ENCODE results near the gene FABP7. TPM values are rescaled to one million over a fixed set of nuclear protein-coding genes. Genes with fewer than 3 reads are reported as not detected.
A peak's percentile ranks its signal among the peaks of the same experiment; 100 is the strongest.

The FABP7 gene
- total RNA-seq, 2 experiments from 2014 or later = not detected

GRCh38 chr6:122788663-122789181, 9.2 kb downstream of the FABP7 start:
- H3K36me3 Mint-ChIP-seq (ENCODE audit: low read depth) = no peaks in the 10 kb centered on the region
- H3K27ac Mint-ChIP-seq = no peak overlapping the region
- no peaks in the 10 kb centered on the region for H3K9me3 Mint-ChIP-seq (ENCODE audit: insufficient read depth)
- DNase-seq (no peak), ATAC-seq (no peak)
- ChIA-PET CTCF (interaction anchor here (0.7 to 1.8 kb wide), 8 partner anchors 10 to 62 kb away, joined by 3 to 13 read pairs (median 4); no protein-coding TSS in a partner anchor), POLR2A (no interaction called here)
- peaks cover 10% of the 10 kb centered on the region for H3K4me1 Mint-ChIP-seq (ENCODE audit: low read depth)
- peaks cover 49% of the 10 kb centered on the region for H3K27me3 Mint-ChIP-seq (ENCODE audit: low read depth)
- H3K4me3 Mint-ChIP-seq = peak overlapping the region; percentile 83

- Mint-ChIP-seq H3K9me3 (ENCODE audit: insufficient read depth) (no peaks in the 10 kb centered on the region), H3K27ac (no peak within 1 kb of the TSS), H3K36me3 (ENCODE audit: low read depth) (no peaks in the 10 kb centered on the region), H3K4me3 (peak within 1 kb of the TSS; percentile 83), H3K27me3 (ENCODE audit: low read depth) (peaks cover 49% of the 10 kb centered on the region), H3K4me1 (ENCODE audit: low read depth) (peaks cover 10% of the 10 kb centered on the region)
- ATAC-seq (peak; percentile 79), DNase-seq (peak; percentile 27)
- ChIA-PET POLR2A (no interaction called here), CTCF (interaction anchor here (0.7 to 1.8 kb wide), 10 partner anchors 9 to 62 kb away, joined by 3 to 13 read pairs (median 4); no protein-coding TSS in a partner anchor)
These were observed 9.9 kb downstream of the FABP7 start, which contains the start of gene SMPDL3A for GRCh38 chr6:122789182-122790027. TSS of gene SMPDL3A (plus strand) at chr6:122789258. CDS start at chr6:122789347, 89 bp downstream.

GRCh38 chr6:122790028-122790422, 10.5 kb downstream of the FABP7 start:
- peaks cover 49% of the 10 kb centered on the region for H3K27me3 Mint-ChIP-seq (ENCODE audit: low read depth)
- no peak overlapping the region for H3K27ac Mint-ChIP-seq
- ChIA-PET CTCF (interaction anchor here (0.7 to 1.8 kb wide), 5 partner anchors 8 to 36 kb away, joined by 3 to 13 read pairs (median 4); no protein-coding TSS in a partner anchor), POLR2A (no interaction called here)
- H3K36me3 Mint-ChIP-seq (ENCODE audit: low read depth) = no peaks in the 10 kb centered on the region
- ATAC-seq (no peak), DNase-seq (no peak)
- peak overlapping the region; percentile 83 for H3K4me3 Mint-ChIP-seq
- H3K9me3 Mint-ChIP-seq (ENCODE audit: insufficient read depth) = no peaks in the 10 kb centered on the region
- H3K4me1 Mint-ChIP-seq (ENCODE audit: low read depth) = peaks cover 10% of the 10 kb centered on the region

- H3K9me3 Mint-ChIP-seq (ENCODE audit: insufficient read depth) = no peaks in the 10 kb centered on the region
- DNase-seq (no peak), ATAC-seq (no peak)
- POLR2A ChIA-PET = no interaction called here
- CTCF ChIA-PET = interaction anchor here (1.2 kb wide), 1 partner anchor 11 kb away, joined by 3 read pairs; no protein-coding TSS in a partner anchor
- H3K27me3 Mint-ChIP-seq (ENCODE audit: low read depth) = peaks cover 49% of the 10 kb centered on the region
- no peaks in the 10 kb centered on the region for H3K36me3 Mint-ChIP-seq (ENCODE audit: low read depth)
- peaks cover 10% of the 10 kb centered on the region for H3K4me1 Mint-ChIP-seq (ENCODE audit: low read depth)
- H3K4me3 Mint-ChIP-seq = peak overlapping the region; percentile 83
- no peak overlapping the region for H3K27ac Mint-ChIP-seq
These were observed 11.2 kb downstream of the FABP7 start for GRCh38 chr6:122790423-122791309.

DNA sequence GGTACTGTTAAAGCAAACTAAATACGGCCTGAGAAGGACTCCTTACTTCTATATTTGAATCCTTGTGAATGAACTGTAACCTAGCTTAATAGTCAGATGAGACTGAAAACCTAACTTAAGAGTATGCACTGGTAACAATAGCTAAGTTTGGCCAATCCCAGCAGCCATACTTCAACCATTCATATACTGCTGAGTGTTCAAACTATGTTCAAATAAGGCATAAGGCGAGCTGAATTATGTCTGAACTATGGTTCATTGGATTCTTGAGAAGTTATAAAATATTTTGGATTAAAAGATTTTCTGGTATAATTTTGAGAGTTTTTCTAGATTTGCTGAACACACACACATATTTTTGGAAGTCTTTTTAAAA, 11.8 kb downstream of the FABP7 start:
- ATAC-seq (no peak), DNase-seq (no peak)
- Mint-ChIP-seq H3K36me3 (ENCODE audit: low read depth) (no peaks in the 10 kb centered on the region), H3K4me1 (ENCODE audit: low read depth) (peaks cover 10% of the 10 kb centered on the region), H3K4me3 (no peak overlapping the region), H3K27me3 (ENCODE audit: low read depth) (peaks cover 45% of the 10 kb centered on the region), H3K27ac (no peak overlapping the region), H3K9me3 (ENCODE audit: insufficient read depth) (no peaks in the 10 kb centered on the region)
- CTCF ChIA-PET = interaction anchor here (1.2 kb wide), 1 partner anchor 10 kb away, joined by 3 read pairs; no protein-coding TSS in a partner anchor
- POLR2A ChIA-PET = no interaction called here

DNA sequence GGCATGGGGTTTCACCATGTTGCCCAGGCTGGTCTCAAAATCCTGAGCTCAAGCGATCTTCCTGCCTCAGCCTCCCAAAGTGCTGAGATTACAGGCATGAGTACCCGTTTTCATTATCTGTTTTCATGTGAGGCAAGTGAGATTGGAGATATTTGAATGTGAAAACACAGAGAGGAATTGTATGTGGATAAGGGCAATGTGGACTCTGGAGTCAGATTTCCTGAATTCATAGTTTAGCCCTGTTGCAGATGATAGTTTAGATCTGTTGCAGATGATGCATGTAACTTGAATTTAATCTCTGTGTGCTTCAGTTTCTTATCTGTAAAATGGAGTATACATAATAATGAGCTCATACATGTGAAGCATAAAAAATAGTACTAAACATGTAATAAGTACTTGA, 13.2 kb downstream of the FABP7 start:
- peaks cover 39% of the 10 kb centered on the region for H3K27me3 Mint-ChIP-seq (ENCODE audit: low read depth)
- no peak overlapping the region for H3K27ac Mint-ChIP-seq
- ChIA-PET CTCF (no interaction called here), POLR2A (no interaction called here)
- no peaks in the 10 kb centered on the region for H3K9me3 Mint-ChIP-seq (ENCODE audit: insufficient read depth)
- H3K4me1 Mint-ChIP-seq (ENCODE audit: low read depth) = peaks cover 10% of the 10 kb centered on the region
- DNase-seq (no peak), ATAC-seq (no peak)
- H3K36me3 Mint-ChIP-seq (ENCODE audit: low read depth) = no peaks in the 10 kb centered on the region
- H3K4me3 Mint-ChIP-seq = no peak overlapping the region

DNA sequence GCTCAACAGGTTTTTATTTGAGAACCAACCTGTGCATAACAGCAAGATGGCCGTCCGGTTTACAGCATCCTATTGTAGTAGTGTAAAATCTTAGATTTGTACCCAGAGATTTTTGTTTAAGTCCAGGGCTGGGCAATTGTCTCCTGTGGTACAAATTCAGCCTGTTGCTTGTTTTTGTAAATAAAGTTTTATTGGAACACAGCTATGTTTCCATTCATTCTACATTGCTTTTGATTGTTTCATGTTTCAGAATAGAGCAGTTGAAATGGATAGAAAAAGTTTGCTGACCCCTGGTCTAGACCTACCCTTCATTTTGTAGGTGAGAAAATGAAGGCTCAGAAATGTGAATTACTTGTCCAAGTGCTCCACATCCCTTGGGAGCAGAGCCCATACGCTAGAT, 18.0 kb downstream of the FABP7 start:
- Mint-ChIP-seq H3K27me3 (ENCODE audit: low read depth) (peaks cover 8% of the 10 kb centered on the region), H3K4me1 (ENCODE audit: low read depth) (no peaks in the 10 kb centered on the region), H3K27ac (no peak overlapping the region), H3K36me3 (ENCODE audit: low read depth) (no peaks in the 10 kb centered on the region), H3K4me3 (no peak overlapping the region), H3K9me3 (ENCODE audit: insufficient read depth) (no peaks in the 10 kb centered on the region)
- CTCF ChIA-PET = interaction anchor here (0.9 to 1.8 kb wide), 2 partner anchors 8 to 12 kb away, joined by 3 to 13 read pairs; partner anchors contain the start of gene SMPDL3A
- POLR2A ChIA-PET = no interaction called here
- ATAC-seq (no peak), DNase-seq (no peak)

GRCh38 chr6:122798099-122798641, 18.7 kb downstream of the FABP7 start:
- ATAC-seq = no peak
- H3K4me1 Mint-ChIP-seq (ENCODE audit: low read depth) = no peaks in the 10 kb centered on the region
- peaks cover 5% of the 10 kb centered on the region for H3K27me3 Mint-ChIP-seq (ENCODE audit: low read depth)
- ChIA-PET CTCF (interaction anchor here (0.9 to 1.8 kb wide), 5 partner anchors 9 to 306 kb away, joined by 3 to 13 read pairs (median 3); partner anchors contain the start of gene SMPDL3A), POLR2A (no interaction called here)
- no peaks in the 10 kb centered on the region for H3K9me3 Mint-ChIP-seq (ENCODE audit: insufficient read depth)
- no peak overlapping the region for H3K27ac Mint-ChIP-seq
- DNase-seq = no peak
- no peaks in the 10 kb centered on the region for H3K36me3 Mint-ChIP-seq (ENCODE audit: low read depth)
- H3K4me3 Mint-ChIP-seq = no peak overlapping the region

DNA sequence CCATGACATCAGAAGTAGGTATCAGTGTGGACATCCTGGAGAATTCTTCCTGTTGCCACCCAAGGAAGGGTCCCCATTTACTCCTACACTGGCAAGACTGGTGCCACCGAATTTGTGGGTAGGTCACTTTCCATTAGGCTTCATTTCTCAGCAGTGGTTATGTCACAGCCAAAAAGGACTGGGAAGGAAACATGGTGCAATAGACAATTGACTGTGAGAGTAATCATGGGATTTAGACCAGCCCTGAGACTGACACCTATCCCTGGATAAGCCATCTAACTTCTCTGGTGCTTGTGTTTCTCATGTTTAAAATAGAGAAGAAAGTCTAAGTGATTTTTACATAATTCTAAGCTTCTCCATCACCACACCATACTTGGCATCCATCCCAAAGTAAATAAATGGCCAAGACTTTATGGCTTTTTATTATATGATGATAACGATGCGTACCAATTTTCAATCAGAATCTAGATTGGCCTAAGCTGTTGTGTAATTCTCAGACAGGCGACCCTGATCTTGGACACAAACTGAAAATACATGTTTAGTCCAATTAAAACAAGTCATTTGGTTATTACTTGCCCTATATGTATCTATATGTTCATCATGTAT, 19.7 kb downstream of the FABP7 start:
- no peak for ATAC-seq
- H3K4me3 Mint-ChIP-seq = no peak overlapping the region
- CTCF ChIA-PET = interaction anchor here (1.1 to 1.8 kb wide), 4 partner anchors 10 to 308 kb away, joined by 3 to 13 read pairs (median 4); partner anchors contain the start of gene SMPDL3A

GRCh38 chr6:122799916-122800686, 20.6 kb downstream of the FABP7 start:
- ChIA-PET POLR2A (no interaction called here), CTCF (interaction anchor here (1.0 to 1.1 kb wide), 2 partner anchors 8 to 39 kb away, joined by 3 read pairs; no protein-coding TSS in a partner anchor)
- no peak overlapping the region for H3K27ac Mint-ChIP-seq
- no peaks in the 10 kb centered on the region for H3K4me1 Mint-ChIP-seq (ENCODE audit: low read depth)
- H3K27me3 Mint-ChIP-seq (ENCODE audit: low read depth) = peaks cover 5% of the 10 kb centered on the region
- no peaks in the 10 kb centered on the region for H3K36me3 Mint-ChIP-seq (ENCODE audit: low read depth)
- ATAC-seq (no peak), DNase-seq (no peak)
- H3K4me3 Mint-ChIP-seq = no peak overlapping the region
- no peaks in the 10 kb centered on the region for H3K9me3 Mint-ChIP-seq (ENCODE audit: insufficient read depth)

More for the DNA sequence above, 19.7 kb downstream of the FABP7 start:
- Mint-ChIP-seq H3K4me1 (ENCODE audit: low read depth) (no peaks in the 10 kb centered on the region), H3K36me3 (ENCODE audit: low read depth) (no peaks in the 10 kb centered on the region), H3K27me3 (ENCODE audit: low read depth) (peaks cover 5% of the 10 kb centered on the region), H3K9me3 (ENCODE audit: insufficient read depth) (no peaks in the 10 kb centered on the region), H3K27ac (no peak overlapping the region)
- DNase-seq = no peak
- POLR2A ChIA-PET = no interaction called here

All from activated CD8-positive, alpha-beta T cell treated with anti-CD3 and anti-CD28 coated beads, Interleukin-2, amount 10 ng/mL, durations not matched to agents 7 days and 5 days (primary cell).